Endothelial cell of hepatic sinusoid (primary cell): ENCODE data around the gene TMEM201.
"Not testable (repeated sequence)": the region's sequence is repeated elsewhere in the genome, so short reads cannot be mapped to it uniquely, and the experiment has no call there.

Experiments
- in situ Hi-C: cut with HindIII; loops from 2 replicates; pipeline ENCODE4 v1.10.0; 2017; ENCODE audit warnings: low sequenced_read_pairs

TMEM201 gene

DNA sequence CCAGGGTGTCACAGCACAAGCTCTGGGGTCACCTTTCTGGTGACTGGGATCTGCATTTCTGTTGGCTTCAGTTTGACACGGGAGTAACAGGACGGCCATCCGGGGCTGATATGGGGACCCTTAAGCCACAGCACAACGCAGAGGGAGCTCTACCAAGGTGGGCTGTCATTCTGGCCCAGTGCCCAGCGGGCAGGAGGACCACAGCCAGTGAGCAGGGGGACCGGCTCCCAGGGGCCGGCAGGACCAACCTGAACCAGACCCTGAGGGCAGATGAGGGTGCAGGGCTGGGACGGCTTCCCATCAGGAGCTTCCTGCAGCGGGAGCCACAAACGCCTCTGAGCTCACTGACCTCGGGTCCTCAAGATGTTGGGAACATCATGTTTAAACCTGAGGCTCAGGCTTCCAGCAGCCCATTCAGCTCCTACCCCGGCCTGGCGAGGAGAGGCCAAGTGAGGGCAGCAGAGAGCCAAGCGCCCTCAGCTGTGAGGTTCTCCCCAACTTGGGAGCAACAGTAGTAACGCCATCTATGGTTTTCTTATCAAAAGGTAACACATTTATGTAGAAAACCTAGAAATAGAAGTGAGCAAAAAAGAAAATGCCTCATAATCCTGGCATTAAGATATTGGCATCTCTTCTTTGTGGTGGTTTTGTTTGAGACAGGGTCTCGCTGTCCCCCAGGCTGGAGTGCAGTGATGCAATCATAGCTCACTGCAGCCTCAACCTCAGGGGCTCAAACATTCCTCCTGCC is 26.8 kb downstream of the TMEM201 start:
- in situ Hi-C loops: no loop called here

GRCh38 chr1:9618909-9619679 is 30.4 kb downstream of the TMEM201 start:
- in situ Hi-C loops: no loop called here

DNA sequence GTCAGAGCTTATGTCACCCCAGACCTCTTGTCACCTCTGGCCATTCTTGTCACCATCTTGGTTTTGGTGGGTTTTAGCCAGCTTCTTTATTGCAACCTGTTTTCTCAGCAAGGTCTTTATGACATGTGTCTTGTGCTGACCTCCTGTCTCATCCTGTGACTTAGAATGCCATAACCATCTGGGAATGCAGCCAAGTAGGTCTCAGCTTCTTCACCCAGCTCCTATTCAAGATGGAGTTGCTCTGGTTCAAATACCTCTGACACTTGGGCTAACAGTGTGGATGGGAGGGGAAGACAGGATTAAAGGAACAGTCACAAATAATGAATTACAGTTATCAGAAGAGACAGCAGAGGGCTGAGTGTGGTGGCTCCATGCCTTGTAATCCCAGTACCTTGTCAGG is 32.3 kb downstream of the TMEM201 start:
- in situ Hi-C loops: no loop called here

DNA sequence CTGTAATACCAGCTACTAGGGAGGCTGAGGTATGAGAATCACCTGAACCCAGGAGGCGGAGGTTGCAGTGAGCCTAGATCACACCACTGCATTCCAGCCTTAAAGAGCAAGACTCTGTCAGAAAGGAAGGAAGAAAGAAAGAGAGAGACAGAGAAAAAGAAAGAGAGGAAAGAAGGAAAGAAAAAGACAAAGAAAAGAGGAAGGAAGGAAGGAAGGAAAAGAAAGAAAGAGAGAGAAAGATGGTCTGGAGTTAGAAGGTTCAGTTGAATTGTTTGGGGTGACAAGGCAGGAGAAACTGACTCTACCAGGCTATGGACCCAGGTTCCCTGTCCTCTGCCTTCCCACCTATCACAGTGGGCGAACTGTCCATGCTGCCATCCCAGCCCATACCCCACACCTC is 35.4 kb downstream of the TMEM201 start:
- in situ Hi-C loops: no loop called here

DNA sequence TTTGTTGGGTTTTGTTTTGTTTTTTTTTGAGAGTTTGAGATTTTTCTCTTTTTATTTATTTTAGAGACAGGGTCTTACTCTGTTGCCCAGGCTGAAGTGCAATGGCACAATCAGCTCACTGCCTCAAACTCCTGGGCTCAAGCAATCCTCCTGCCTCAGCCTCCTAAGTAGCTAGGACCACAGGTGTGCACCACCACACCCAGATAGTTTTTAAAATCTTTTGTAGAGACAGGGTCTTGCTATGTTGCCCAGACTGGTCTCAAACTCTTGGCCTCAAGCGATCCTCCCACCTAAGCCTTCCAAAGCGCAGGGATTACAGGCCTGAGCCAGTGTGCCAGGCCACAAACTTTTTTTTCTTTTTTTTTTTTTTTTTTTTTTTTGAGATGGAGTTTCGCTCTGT is 36.3 kb downstream of the TMEM201 start:
- in situ Hi-C loops: not testable (repeated sequence)

- in situ Hi-C loops: no loop called here
These were observed 37.5 kb downstream of the TMEM201 start for GRCh38 chr1:9626201-9626608.

GRCh38 chr1:9628541-9629444 is 40.1 kb downstream of the TMEM201 start:
- in situ Hi-C loops: no loop called here

- in situ Hi-C loops: no loop called here
These were observed 40.9 kb downstream of the TMEM201 start for GRCh38 chr1:9629445-9630201.

GRCh38 chr1:9630331-9631111 is 41.8 kb downstream of the TMEM201 start:
- in situ Hi-C loops: no loop called here

DNA sequence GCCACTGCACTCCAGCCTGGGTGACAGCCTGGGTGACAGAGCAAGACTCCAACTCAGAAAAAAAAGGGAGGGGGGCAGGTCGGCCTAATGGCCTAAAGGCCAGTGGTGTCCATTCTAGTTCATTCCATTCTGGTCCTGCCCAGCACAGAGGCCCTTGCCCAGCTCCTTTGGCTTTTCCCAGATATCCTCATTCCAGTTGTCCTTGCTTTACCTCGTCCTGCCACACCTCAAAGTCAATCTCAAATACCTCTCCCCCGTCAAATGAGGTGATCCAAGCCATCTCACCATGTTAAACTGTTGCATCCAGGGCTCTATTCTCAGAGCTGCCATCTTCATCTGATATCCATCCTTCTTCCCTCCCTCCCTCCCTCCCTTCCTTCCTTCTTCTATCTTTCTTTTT is 42.9 kb downstream of the TMEM201 start:
- in situ Hi-C loops: no loop called here

DNA sequence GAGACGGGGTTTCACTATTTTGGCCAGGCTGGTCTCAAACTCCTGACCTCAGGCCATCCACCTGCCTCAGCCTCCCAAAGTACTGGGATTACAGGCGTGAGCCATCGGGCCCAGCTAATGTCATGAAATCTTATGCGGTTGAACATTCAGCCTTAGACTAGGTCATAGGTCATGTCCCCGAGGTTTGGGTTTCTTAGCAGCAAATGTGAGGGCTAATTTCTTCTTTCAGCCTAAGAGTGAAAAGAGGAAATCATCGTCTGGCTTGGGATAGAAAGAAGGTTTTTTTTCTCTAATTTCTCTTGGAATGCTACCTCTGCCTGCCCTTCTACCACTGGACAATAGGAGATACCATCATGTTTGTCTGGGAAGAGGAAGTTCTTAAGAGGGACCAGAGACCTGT is 44.8 kb downstream of the TMEM201 start:
- in situ Hi-C loops: no loop called here

DNA sequence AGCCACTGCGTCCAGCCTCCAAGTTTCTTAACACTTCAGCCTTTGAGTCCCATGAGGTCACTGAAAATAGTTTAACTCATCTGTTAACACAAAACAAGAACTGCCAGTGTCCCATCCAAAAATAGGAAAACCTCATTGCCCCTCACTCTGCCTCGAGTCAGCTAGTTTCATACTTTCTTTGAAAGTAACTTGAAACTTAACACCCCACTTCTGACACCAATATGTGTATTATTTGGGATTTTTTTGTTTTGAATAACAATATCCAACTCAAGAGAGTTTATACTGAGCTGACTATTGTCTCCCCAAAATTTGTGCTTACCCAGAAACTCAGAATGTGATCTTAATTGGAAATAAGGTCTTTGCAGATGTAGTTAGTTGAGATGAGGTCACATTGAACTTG is 45.9 kb downstream of the TMEM201 start:
- in situ Hi-C loops: no loop called here

GRCh38 chr1:9639227-9639626 is 50.5 kb downstream of the TMEM201 start:
- in situ Hi-C loops: no loop called here

DNA sequence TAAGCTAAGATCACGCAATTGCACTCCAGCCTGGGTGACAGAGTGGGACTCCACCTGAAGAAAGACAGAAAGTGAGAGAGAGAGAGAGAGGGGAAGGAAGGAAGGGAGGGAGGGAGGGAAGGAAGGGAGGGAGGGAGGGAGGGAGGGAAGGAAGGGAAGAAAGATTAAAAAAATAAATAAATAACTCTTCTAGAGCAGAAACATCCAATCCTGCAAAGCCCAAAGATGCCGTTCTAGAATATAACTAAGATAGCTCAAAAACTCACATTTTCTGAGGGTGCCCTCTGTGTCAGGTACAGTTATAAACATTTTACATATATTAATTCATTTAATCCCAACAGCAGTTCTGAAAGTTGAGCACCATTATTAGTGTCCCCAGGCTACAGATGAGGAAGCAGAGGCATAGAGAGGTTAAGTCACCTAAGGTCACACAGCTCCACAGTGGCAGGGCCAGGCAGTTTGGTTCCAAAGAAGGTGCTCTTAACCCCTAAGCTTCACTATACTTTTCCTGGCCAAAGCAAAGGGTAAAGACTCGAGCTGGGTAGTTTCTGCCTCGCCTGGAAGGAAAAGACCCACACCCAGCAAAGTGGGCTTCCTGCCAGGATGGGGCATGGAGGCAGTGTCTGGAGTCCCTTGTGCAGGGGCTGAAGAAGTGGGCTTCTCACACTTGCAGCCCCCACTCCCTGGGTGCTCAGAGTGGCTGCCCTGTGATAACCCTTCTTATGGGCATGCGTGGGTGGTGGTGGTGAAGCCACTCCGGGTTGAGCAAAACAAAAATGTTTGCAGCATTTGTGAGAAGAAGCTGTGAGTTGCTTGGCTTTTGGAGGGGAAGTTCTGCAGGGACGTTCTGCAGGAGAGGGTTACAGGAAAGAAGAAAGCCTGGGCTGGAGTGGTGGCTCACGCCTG is 54.9 kb downstream of the TMEM201 start:
- in situ Hi-C loops: loop anchor here (5.0 kb wide), 1 partner anchor 46 kb away; no protein-coding TSS in a partner anchor

DNA sequence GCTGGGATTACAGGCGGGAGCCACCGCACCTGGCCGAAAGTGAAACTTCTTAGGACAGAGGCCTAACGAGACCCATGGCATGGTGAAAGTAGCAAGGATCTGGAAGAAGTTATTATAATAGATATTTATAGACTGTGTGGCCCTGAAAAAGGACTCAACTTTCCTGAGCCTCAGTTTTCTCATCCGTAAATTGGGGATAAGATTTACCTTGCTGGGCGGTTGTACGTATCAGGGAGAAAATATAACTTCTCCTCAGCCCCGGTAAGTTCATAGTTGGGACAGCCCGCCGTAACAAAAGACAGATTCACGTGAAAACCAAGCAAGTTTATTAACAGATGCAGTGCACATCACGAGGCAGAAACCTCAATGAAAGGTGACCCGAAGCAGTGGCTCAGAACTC is 57.3 kb downstream of the TMEM201 start:
- in situ Hi-C loops: no loop called here

- in situ Hi-C loops: no loop called here
These were observed 59.5 kb downstream of the TMEM201 start for GRCh38 chr1:9648171-9648570.

- in situ Hi-C loops: loop anchor here (25.0 kb wide), 1 partner anchor 163 kb away; the partner anchor contains the start of gene CLSTN1
These were observed 61.1 kb downstream of the TMEM201 start for GRCh38 chr1:9649769-9650168.

- in situ Hi-C loops: loop anchor here (25.0 kb wide), 1 partner anchor 161 kb away; the partner anchor contains the start of gene CLSTN1
These were observed 62.5 kb downstream of the TMEM201 start for GRCh38 chr1:9651220-9651564.
